Spleen (tissue), 11 donors: ENCODE measurements around the gene C1orf198. TPM values are rescaled to one million over a fixed set of nuclear protein-coding genes. Genes with fewer than 3 reads are reported as not detected.

Experiments
- DNase-seq: peaks from one replicate; pipeline ENCODE4 v3.0.0-alpha.2; 2020
- H3K27ac ChIP-seq, 8 donors: fragments of 200-600 bp; sonication (generic) in 7 of 8; 1 replicate in 4 of 8; 2 replicates in 4 of 8; pipeline versions ENCODE4 v1.5.0 to v1.8.0; 2016 to 2021; ENCODE audit warnings: inconsistent platforms in 4 of 8, mild to moderate bottlenecking in 4 of 8, moderate library complexity in 1 of 8
- H3K27me3 ChIP-seq, 7 donors: fragments of 200-600 bp; sonication (generic) in 6 of 7; replicated peaks in 1 of 7; 1 replicate in 4 of 7; 2 replicates in 3 of 7; pipeline versions ENCODE4 v1.5.0 to v1.8.0; 2016 to 2021; ENCODE audit warnings: inconsistent platforms in 3 of 7, mild to moderate bottlenecking in 1 of 7
- H3K36me3 ChIP-seq, 6 donors: fragments of 200-600 bp; sonication (generic) in 5 of 6; 1 replicate in 4 of 6; 2 replicates in 2 of 6; pipeline versions ENCODE4 v1.5.0 to v1.8.0; 2016 to 2021; ENCODE audit warnings: inconsistent platforms in 2 of 6
- H3K4me1 ChIP-seq, 6 donors: fragments of 200-600 bp; sonication (generic) in 5 of 6; 1 replicate in 3 of 6; 2 replicates in 3 of 6; pipeline versions ENCODE4 v1.5.0 to v1.8.0; 2016 to 2021; ENCODE audit warnings: inconsistent platforms in 3 of 6
- H3K4me3 ChIP-seq, 8 donors: fragments of 200-600 bp; sonication (generic) in 7 of 8; 1 replicate in 4 of 8; 2 replicates in 4 of 8; pipeline versions ENCODE4 v1.5.0 to v1.8.0; 2016 to 2021; ENCODE audit warnings: inconsistent platforms in 4 of 8, mild to moderate bottlenecking in 4 of 8, moderate library complexity in 2 of 8
- H3K9me3 ChIP-seq, 8 donors: fragments of 200-600 bp; sonication (generic) in 7 of 8; 1 replicate in 4 of 8; 2 replicates in 4 of 8; pipeline versions ENCODE4 v1.5.0 to v1.8.0; 2016 to 2021; ENCODE audit warnings: inconsistent platforms in 4 of 8
- POLR2A ChIP-seq, 3 donors: fragments of 450-650 bp; IDR thresholded peaks; one replicate each; pipeline ENCODE4 v1.5.1; 2017; ENCODE audit warnings: antibody characterized with exemption in 3 of 3, mild to moderate bottlenecking in 1 of 3
- POLR2AphosphoS5 ChIP-seq, 3 donors: sonication (generic); formaldehyde crosslinking; IDR thresholded peaks; one replicate each; pipeline ENCODE4 v1.5.1; 2017; ENCODE audit warnings: antibody characterized with exemption in 3 of 3
- WGBS, 5 donors: extraction: QIAGEN DNeasy Blood & Tissue Kit in 3 of 5; methylation state at CpG; one replicate each; pipeline versions ENCODE4 v1.1.5 to v1.1.7; 2013 to 2018; 5-methylcytosine and 5-hydroxymethylcytosine counted together
- intact Hi-C: fragments of 100-400 bp; cut with DNase I; formaldehyde crosslinking; loops from one replicate; pipeline ENCODE4 v1.15.0; 2023; ENCODE audit warnings: low total_unique reads
- polyA plus RNA-seq, 3 donors: library from polyadenylated mRNA; stranded (reverse); fragments of 200-250 nt; gene quantifications; one replicate each; pipeline ENCODE4 v1.2.1, GENCODE V29; 2013
- total RNA-seq, 7 donors: library from RNA; depleted of rRNA in 3 of 7; stranded (reverse); fragments of >200 nt in 3 of 7; fragmentation: NEBNext Ultra II Directional in 4 of 7; extraction: Animal tissue kit (Norgen Biotek cat#: 25700) in 4 of 7; gene quantifications; one replicate each; pipeline versions ENCODE4 v1.1.0 to v1.2.1, GENCODE V29; 2016 to 2021
- TF ChIP-seq, protein P1 (sequence below), 11 experiments: fragments of 200-600 bp in 7 of 11; fragments of 450-650 bp in 4 of 11; sonication (generic) in 4 of 11; IDR thresholded peaks in 8 of 11; conservative IDR thresholded peaks in 3 of 11; 1 replicate in 7 of 11; 2 replicates in 4 of 11; pipeline versions ENCODE4 v1.4.0 to v1.8.0; 2016 to 2021; ENCODE audit warnings: antibody characterized with exemption in 11 of 11, inconsistent platforms in 4 of 11, mild to moderate bottlenecking in 1 of 11
- donor health status: healthy with polysubstance abuse.
- donor health status: DM: no; HTN: no; CAD: no; lungs with moderate emphysema.
- donor health status: DM: no; HTN: no; CAD: no.
- donor health status: Bipolar disorder and iron deficiency.
- donor health status: healthy.
- donor health status: DM: no; HTN: no; CAD: no.
- donor health status: DM: yes; HTN: yes; CAD: no.

C1orf198 gene
- total and polyA plus RNA-seq, 10 donors = 5.0 to 32.7 (median 18.4) TPM

- intact Hi-C loops = no loop called here
- TF ChIP-seq POLR2AphosphoS5 (IDR thresholded peaks at IDR 0.05) = no peak
- no peak for TF ChIP-seq POLR2A (IDR thresholded peaks at IDR 0.05)
- no peak for DNase-seq
- Histone ChIP-seq H3K36me3 (peaks cover 0 to 46% (median 10%) of the 10 kb centered on the region in 6 donors), H3K27me3 (no peaks in the 10 kb centered on the region), H3K4me3 (no peak overlapping the region), H3K27ac (no peak overlapping the region), H3K4me1 (peaks cover 0 to 2% (median 0%) of the 10 kb centered on the region in 6 donors), H3K9me3 (no peaks in the 10 kb centered on the region)
- WGBS, 5 donors = 91 to 96% (median 94%) methylated on average over 20 to 28 of the region's 28 CpGs
These were observed 24.6 kb downstream of the C1orf198 start for GRCh38 chr1:230843503-230844309.

DNA sequence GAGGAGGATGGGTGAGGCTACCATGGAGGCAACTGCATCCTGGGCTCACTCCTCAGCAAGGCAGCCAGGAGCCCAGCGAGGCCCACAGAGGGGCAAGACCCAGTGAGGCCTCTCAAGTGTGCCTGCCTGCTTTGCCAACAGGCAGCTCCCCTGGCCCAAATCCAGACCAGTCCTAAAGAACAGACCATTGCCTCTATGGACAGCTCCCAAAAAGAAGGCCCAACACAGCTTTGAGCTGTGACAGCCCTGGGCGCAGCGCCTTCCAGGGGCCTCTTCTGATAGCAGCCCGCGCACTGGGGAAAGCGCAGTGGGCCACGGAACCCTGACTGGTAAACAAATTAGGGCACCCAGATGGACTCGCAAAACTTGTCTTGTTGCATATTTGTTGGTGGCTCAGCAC lies 25.5 kb downstream of the C1orf198 start:
- no peak overlapping the region for H3K4me3 ChIP-seq
- no peak for TF ChIP-seq POLR2AphosphoS5 (IDR thresholded peaks at IDR 0.05)
- no peak for TF ChIP-seq POLR2A (IDR thresholded peaks at IDR 0.05)
- TF ChIP-seq, protein P1, sequence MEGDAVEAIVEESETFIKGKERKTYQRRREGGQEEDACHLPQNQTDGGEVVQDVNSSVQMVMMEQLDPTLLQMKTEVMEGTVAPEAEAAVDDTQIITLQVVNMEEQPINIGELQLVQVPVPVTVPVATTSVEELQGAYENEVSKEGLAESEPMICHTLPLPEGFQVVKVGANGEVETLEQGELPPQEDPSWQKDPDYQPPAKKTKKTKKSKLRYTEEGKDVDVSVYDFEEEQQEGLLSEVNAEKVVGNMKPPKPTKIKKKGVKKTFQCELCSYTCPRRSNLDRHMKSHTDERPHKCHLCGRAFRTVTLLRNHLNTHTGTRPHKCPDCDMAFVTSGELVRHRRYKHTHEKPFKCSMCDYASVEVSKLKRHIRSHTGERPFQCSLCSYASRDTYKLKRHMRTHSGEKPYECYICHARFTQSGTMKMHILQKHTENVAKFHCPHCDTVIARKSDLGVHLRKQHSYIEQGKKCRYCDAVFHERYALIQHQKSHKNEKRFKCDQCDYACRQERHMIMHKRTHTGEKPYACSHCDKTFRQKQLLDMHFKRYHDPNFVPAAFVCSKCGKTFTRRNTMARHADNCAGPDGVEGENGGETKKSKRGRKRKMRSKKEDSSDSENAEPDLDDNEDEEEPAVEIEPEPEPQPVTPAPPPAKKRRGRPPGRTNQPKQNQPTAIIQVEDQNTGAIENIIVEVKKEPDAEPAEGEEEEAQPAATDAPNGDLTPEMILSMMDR (IDR thresholded peaks at IDR 0.05 in 8 of 11, conservative IDR thresholded peaks at IDR 0.05 in 3 of 11) = no peak
- no peak overlapping the region for H3K27ac ChIP-seq
- peaks cover 0 to 55% (median 13%) of the 10 kb centered on the region in 6 donors for H3K36me3 ChIP-seq
- 89 to 99% (median 97%) methylated on average over 3 to 8 of the region's 8 CpGs for WGBS, 5 donors
- peaks cover 0 to 2% (median 0%) of the 10 kb centered on the region in 6 donors for H3K4me1 ChIP-seq
- H3K9me3 ChIP-seq = no peaks in the 10 kb centered on the region
- intact Hi-C loops = no loop called here
- no peak for DNase-seq
- H3K27me3 ChIP-seq = no peaks in the 10 kb centered on the region

GRCh38 chr1:230839173-230839572 lies 29.1 kb downstream of the C1orf198 start:
- no peaks in the 10 kb centered on the region for H3K27me3 ChIP-seq
- no peak for TF ChIP-seq POLR2AphosphoS5 (IDR thresholded peaks at IDR 0.05)
- TF ChIP-seq, protein P1 (IDR thresholded peaks at IDR 0.05 in 8 of 11, conservative IDR thresholded peaks at IDR 0.05 in 3 of 11) = no peak
- no peak for TF ChIP-seq POLR2A (IDR thresholded peaks at IDR 0.05)
- no peak for DNase-seq
- intact Hi-C loops = no loop called here
- H3K4me1 ChIP-seq = no peaks in the 10 kb centered on the region
- no peak overlapping the region for H3K27ac ChIP-seq
- peaks cover 0 to 55% (median 13%) of the 10 kb centered on the region in 6 donors for H3K36me3 ChIP-seq
- H3K4me3 ChIP-seq = no peak overlapping the region
- no peaks in the 10 kb centered on the region for H3K9me3 ChIP-seq
- 84 to 93% (median 89%) methylated on average over 10 of the region's 10 CpGs for WGBS, 5 donors

DNA sequence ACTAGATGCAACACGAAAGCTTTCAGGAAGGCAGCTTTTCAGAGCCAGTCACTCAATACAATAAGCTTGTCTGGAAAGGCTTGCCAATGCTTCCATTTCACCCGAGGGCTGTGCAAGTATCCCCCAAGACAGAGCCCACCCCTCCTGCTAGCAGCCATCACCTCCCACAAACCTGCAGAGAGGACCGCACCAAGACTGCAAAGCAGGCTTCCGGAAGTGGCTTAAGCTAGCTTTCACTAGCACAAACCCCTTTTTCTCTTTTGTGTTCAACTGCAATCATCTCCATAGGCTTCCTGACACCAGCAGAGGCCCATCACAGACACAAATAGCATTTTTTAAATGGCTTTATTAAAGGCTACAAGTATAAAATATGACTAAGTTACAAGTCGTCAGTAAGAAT lies 31.5 kb downstream of the C1orf198 start:
- H3K27ac ChIP-seq = no peak overlapping the region
- H3K9me3 ChIP-seq = no peaks in the 10 kb centered on the region
- no peak overlapping the region for H3K4me3 ChIP-seq
- TF ChIP-seq POLR2A (IDR thresholded peaks at IDR 0.05) (no peak), POLR2AphosphoS5 (IDR thresholded peaks at IDR 0.05) (no peak)
- TF ChIP-seq, protein P1 (IDR thresholded peaks at IDR 0.05 in 8 of 11, conservative IDR thresholded peaks at IDR 0.05 in 3 of 11) = no peak
- WGBS, 5 donors = 84 to 96% (median 89%) methylated on average over 5 of the region's 5 CpGs
- intact Hi-C loops = no loop called here
- no peak for DNase-seq
- H3K27me3 ChIP-seq = no peaks in the 10 kb centered on the region
- H3K4me1 ChIP-seq = no peaks in the 10 kb centered on the region
- H3K36me3 ChIP-seq = peaks cover 0 to 33% (median 6%) of the 10 kb centered on the region in 6 donors
